ENCODE data around the gene IRX3.

Gene IRX3

DNA sequence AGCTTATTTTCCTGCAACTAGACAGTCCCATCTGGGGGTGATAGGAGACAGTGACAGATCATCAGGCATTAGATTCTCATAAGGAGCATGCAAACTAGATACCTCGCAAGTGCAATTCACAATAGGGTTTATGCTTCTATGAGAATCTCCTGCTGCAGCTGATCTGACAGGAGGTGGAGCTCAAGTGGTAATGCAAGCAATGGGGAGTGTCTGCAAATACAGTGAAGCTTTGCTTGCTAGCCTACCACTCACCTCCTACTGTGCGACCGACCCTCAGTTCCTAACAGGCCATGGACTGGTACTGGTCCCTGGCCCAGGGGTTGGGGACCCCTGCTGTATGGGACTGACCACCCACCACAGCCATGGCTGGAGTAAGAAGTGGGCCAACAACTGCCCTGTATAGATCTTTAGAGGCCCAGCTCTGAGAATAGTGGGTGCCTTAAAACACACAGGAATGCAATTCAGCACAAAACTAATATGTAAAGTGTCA lies 26.0 kb upstream of the IRX3 start:
- no peak for TF ChIP-seq ZNF274 (IDR thresholded peaks at IDR 0.05; ENCODE audit: low read depth, low read length)
- no peak overlapping the region for H3K4me3 ChIP-seq (ENCODE audit: low read length)

DNA sequence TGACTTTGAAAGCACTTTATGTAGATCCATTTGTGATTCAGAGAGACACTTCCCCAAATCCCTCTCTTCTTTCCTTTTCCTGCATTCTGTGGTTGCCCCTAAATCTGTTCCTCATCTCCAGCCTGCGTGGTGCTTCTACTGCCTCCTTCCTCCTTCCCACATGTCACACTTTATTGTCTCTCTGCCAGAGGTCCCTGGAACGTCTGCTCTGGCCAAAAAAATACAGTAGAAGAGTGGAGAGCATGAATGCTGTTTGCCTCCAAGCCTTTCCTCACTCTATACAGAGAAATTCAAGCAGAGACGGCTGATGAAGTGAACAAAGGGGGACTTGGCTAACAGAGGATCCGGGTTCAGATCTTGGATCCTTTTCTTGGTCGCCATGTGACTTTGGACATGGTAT lies 22.8 kb upstream of the IRX3 start:
- TF ChIP-seq ZNF274 (IDR thresholded peaks at IDR 0.05; ENCODE audit: low read depth, low read length): no peak
- no peak overlapping the region for H3K4me3 ChIP-seq (ENCODE audit: low read length)

DNA sequence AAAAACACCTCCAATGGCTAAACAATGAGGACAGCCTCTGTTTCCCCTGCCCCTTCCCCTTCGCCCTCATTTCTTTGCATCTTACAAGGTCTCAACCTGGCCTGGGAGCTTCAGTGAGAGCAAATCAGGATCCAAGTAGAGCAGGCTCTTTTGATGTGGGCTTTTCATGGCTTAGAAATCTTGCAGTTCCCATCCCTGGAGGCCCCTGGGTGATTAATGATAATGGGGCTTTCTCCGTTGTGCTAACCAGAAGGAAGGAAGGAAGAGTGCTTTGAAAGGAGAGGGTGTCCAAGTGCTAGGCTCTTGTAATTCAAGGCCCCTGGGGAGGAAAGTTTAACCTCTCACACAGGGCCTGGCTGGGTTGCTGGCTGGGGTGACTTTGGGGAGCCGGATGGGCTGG lies 18.5 kb upstream of the IRX3 start:
- no peak overlapping the region for H3K4me3 ChIP-seq (ENCODE audit: low read length)
- no peak for TF ChIP-seq ZNF274 (IDR thresholded peaks at IDR 0.05; ENCODE audit: low read depth, low read length)

DNA sequence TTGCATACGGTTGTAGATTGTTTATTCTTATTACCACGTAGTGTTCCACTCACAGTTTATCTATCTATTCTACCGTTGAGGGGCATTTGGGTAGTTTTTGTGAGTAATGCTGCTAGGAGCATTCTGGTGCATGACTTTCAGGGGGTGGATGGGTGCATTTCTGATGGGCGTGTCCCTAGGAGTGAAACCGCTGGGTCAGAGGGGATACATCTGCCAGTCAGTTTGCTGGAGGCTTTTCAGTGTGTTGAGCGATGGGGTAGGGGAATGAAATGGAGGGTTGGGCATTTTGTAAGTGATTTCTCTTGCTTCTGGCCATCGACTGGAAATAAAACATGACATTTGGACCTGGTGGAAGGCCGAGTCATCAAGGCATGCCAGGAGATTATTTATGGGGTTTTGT lies 17.0 kb upstream of the IRX3 start:
- H3K4me3 ChIP-seq (ENCODE audit: low read length): no peak overlapping the region
- TF ChIP-seq ZNF274 (IDR thresholded peaks at IDR 0.05; ENCODE audit: low read depth, low read length): no peak

DNA sequence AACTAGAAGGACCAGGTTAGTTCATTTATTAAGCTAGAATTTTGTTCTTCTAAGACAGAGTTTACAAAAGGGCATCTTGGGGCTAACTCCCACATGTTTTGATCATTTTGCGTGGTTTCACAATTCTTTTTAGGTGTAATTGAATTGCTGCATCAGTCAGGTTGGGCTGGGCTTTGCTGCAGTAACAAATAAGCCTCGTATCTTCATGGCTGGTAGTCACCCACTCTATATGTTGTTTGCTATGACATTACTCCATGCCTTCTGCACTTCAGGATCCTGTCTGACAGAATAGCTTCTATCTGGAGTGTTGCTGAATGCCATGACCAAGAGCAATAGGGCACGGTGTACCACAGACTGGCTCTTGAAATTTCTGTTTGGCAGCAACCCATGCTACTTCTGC lies 10.6 kb upstream of the IRX3 start:
- no peak overlapping the region for H3K4me3 ChIP-seq (ENCODE audit: low read length)
- no peak for TF ChIP-seq ZNF274 (IDR thresholded peaks at IDR 0.05; ENCODE audit: low read depth, low read length)

DNA sequence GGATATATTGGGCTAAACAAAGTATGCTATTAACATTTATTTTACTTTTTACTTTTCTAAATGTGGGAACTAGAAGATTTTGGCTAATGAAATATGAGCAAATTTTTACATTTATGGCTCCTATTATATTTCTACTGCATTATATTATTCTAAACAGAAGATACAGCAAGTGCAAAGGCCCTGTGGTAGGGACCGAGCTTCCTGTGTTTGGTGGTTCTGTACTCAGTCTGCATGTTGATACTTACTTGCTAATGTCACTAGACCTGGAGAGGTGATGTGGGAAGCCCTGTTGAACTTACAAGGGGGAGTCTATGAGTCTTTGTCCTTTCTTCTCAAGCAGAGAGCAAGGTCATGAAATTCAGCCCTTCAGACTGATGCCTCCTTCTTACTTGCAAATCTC lies 10.0 kb upstream of the IRX3 start:
- TF ChIP-seq ZNF274 (IDR thresholded peaks at IDR 0.05; ENCODE audit: low read depth, low read length): no peak

DNA sequence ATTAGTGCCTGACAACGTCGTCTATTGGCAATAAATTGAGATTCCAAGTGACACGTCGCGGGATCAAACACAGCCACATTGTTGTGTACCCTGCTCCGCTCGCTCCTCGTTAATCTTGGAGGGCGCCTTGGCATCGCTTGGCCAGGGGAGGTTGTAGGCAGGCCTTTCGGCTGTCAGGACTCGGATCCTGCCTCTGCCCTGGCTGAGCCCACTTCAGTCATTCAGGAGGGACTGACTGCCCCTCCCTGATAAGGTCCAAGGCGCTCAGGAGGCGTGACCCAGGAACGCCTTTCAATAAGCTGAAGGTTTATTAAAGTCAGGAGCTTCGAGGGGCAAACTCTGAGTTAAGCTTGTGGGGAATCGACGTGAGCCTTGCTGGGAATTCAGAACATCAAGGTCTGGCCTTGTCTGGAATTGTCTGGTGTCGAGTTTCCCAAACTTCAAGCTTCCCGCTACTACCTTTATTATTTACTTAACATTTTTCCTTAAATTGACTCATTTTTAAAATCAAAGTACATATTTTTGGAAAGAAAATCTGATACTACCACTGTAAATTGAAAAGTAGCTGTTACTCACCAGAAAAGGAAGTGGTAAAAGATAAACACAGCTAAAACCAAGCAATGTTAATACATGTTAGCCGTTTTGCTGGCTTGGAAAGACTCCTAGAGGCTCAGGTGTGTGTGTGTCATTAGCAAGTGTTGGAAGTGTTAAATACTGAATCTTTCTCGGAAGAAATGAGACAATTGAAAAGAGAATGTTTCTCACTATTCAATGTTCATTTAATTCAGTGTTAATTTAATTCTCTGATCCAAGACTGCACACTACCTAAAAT lies 5.3 kb upstream of the IRX3 start:
- no peak overlapping the region for H3K4me3 ChIP-seq (ENCODE audit: low read length)
- TF ChIP-seq ZNF274 (IDR thresholded peaks at IDR 0.05; ENCODE audit: low read depth, low read length): no peak

More for the DNA sequence above, 10.0 kb upstream of the IRX3 start:
- no peak overlapping the region for H3K4me3 ChIP-seq (ENCODE audit: low read length)

DNA sequence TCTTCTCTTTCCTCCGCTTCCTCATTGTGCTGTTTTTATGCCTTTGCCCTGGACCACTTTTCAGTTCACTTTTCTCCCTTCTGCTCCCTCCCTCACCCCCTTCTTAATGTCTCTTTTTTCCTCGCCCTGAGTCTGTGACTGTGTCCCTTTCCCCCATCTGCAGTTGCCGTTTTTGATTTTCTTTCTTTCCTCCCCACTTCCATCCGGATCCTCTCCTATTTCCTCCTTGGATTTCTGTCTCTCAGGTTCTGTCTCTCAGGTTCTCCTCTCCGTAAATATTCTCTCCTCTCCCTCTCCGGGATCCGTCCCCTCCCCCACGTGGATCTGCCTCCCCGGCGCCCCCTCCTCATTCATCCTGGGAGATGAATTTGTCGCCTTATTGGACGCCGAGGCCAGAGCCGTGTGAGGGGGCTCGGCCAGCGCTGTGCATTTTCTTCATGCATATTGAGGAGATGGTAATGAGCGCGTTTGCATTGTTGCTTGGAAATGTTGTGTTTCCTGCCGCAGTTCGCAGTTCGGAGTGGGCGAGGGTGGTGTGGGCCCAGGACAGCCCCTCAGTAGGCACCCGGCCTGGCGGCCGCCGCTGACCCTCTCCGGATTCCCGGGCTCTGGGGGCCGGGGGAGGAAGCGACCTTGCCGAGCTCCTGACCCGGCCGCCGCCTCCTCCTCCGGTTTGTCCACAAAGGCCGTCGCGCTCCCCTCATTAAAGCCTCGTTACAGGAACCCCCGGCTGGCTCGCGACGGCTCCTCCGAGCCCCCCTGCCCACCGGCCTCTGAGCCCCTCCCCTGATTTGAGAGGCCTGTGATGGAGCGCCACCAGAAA lies 4.5 kb upstream of the IRX3 start:
- TF ChIP-seq ZNF274 (IDR thresholded peaks at IDR 0.05; ENCODE audit: low read depth, low read length): no peak
- no peak overlapping the region for H3K4me3 ChIP-seq (ENCODE audit: low read length)

DNA sequence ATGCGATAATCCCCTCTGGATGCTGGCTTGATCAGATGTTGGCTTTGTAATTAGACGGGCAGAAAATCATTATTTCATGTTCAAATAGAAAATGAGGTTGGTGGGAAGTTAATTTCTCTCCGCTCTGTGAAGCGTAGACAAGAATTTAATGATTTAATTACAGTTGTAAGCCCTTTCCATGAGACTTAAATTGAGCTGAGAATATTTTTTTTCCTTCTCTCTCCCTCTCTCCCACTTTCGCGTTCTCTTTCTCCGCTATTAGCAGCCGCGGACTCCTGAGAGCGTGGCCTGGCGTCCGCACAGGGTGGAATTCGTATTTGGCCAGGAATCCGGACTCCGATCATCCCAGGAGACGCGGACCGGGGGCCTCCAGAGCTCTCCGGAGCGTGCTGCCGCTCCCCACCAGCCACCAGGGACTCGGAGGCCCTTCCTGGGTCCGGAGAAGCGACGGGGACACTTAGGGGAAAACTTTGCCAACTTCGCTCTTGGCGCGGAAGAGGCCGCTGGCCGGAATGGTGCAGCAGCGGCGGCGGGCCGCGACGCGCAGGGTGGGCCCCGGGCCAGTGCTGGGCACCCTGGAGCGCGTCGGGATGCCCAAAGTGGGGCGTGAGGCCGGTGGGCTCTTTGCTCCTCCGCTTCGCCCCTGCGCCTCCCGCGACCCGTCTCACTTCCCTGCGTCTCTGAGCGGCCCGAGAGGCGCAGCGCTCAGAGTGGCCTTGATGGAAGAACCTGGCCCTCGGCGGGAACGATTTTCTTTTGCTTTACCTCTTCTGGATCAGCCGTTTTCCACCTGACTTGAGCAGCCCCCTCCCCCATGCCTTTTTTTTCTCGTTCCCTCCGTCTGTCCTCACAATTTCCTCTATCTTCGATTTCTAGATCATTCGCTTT lies 3.6 kb upstream of the IRX3 start:
- H3K4me3 ChIP-seq (ENCODE audit: low read length): no peak overlapping the region

DNA sequence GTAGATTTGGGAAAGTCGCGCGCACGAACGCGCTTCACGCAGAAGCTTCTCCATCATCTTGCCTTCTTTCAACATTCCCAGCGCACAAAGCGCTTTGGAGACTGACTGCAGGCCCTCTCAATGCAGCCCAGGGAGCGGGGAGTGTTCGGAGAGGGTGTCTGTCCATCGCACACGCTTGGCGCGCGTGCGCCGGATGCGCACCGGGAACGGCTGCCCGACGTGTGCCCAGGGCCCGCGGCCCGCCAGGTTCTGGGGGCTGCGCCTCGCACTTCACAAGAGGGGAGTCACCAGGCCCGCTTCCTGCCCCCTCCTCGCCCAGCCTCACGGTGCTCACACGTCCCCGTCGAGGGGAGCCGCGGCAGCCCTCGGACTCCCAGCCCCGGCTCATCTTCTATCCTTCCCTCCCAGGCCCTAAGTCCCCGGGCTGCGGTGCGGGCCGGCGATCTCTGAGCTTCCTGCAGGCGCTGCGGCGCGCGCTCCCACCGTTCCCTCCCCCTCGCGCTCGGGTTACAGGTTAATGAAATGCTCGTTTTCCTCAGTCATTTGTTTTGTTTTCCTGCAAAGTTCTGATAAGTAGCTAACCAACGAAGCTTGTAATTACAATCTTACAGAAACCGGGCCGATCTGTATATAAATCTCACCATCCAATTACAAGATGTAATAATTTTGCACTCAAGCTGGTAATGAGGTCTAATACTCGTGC lies 2.8 kb upstream of the IRX3 start:
- TF ChIP-seq ZNF274 (IDR thresholded peaks at IDR 0.05; ENCODE audit: low read depth, low read length): no peak
- no peak overlapping the region for H3K4me3 ChIP-seq (ENCODE audit: low read length)

More for the DNA sequence above, 3.6 kb upstream of the IRX3 start:
- TF ChIP-seq ZNF274 (IDR thresholded peaks at IDR 0.05; ENCODE audit: low read depth, low read length): no peak

DNA sequence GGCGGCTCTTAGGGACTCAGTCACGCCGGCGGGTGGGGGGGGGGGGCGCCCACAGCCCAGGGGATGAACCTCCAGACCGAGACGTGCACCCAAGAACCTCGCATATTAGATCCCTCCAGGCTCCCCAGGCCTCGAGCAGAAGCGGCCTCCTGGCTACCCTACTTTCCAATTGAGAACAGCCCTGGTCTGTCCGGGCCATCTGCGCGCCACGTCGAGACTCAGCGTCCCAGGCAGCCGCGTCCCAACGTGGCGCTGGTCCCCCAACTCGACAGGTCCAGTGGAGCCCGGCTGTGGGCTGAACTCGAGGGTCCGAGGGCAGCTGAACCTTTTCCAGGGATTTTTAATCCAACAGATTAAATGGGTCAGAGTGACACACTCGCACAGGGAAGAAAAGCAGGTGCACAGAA lies 2.3 kb upstream of the IRX3 start:
- no peak for TF ChIP-seq ZNF274 (IDR thresholded peaks at IDR 0.05; ENCODE audit: low read depth, low read length)

DNA sequence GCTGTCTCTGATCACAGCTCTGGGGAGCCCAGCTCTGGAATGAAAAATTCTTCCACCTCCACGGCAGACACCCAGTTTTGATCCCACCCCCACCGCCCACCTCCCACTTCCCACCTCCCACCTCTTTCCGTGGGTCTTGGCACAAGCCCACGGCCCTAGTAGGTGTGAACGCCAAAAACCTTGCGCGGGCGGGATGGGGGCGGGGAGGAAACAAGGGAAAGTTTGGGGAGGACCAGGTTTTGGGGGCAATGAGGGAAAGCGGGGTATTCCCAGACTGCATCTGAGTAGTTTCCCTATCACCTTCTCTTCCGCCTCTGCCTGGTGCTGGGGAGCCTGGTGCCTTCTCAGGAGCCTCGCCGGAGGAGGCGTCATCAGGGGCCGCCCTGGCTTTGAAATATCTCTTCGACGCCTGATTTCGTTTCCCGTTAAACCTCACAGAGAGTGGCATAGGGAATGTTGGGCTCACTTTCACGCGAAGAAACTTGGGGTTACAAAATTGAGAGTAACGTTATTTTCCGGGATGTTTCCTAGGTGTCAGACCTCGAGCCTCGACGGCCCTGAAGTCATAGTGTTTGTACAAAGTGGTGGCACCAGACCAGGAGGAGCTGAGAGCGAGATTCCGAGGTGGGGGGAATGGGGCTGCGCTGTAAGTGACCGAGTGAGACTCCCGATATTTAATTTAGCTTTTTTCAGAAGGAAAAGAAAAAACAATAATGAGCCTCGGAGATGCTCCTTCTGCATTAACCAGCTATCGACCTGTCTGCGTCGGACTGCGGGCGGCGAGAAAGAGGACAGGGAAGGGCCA lies 1.6 kb upstream of the IRX3 start:
- no peak for TF ChIP-seq ZNF274 (IDR thresholded peaks at IDR 0.05; ENCODE audit: low read depth, low read length)
- H3K4me3 ChIP-seq (ENCODE audit: low read length): no peak overlapping the region

More for the DNA sequence above, 2.3 kb upstream of the IRX3 start:
- no peak overlapping the region for H3K4me3 ChIP-seq (ENCODE audit: low read length)

All from GM08714 (cell line).